Lower lobe of right lung (tissue), 2 donors: ENCODE results near the gene CHST14. TPM values are rescaled to one million over a fixed set of nuclear protein-coding genes. Genes with fewer than 3 reads are reported as not detected.

ENCODE experiments used
- ATAC-seq, 2 donors: fragments of 200-7000 bp; cut with Tn5 transposase; one replicate each; pipeline ENCODE4 v1.9.1; 2020 to 2022; ENCODE audit warnings: mild to moderate bottlenecking in 2 of 2, moderate library complexity in 2 of 2
- DNase-seq: peaks from one replicate; pipeline ENCODE4 v3.0.0-alpha.2; 2020
- H3K27ac ChIP-seq: fragments of 200-600 bp; one replicate; pipeline ENCODE4 v1.8.0; 2022
- H3K27me3 ChIP-seq: fragments of 200-600 bp; one replicate; pipeline ENCODE4 v1.8.0; 2022; ENCODE audit warnings: low read depth
- H3K36me3 ChIP-seq: fragments of 200-600 bp; one replicate; pipeline ENCODE4 v1.8.0; 2022; ENCODE audit warnings: mild to moderate bottlenecking
- H3K4me1 ChIP-seq: fragments of 200-600 bp; one replicate; pipeline ENCODE4 v1.8.0; 2022
- H3K4me3 ChIP-seq: fragments of 200-600 bp; one replicate; pipeline ENCODE4 v1.8.0; 2022; ENCODE audit warnings: mild to moderate bottlenecking
- H3K9me3 ChIP-seq: fragments of 200-600 bp; one replicate; pipeline ENCODE4 v1.8.0; 2022
- intact Hi-C: fragments of 100-400 bp; cut with DNase I; formaldehyde crosslinking; loops from one replicate; pipeline ENCODE4 v1.11.0; 2022
- total RNA-seq: library from RNA; stranded (reverse); fragmentation: NEBNext Ultra II Directional; extraction: Animal tissue kit (Norgen Biotek cat#: 25700); gene quantifications from one replicate; pipeline ENCODE4 v1.2.1, GENCODE V29; 2021
- TF ChIP-seq, protein P1 (sequence below): fragments of 200-600 bp; IDR thresholded peaks from one replicate; pipeline ENCODE4 v1.8.0; 2022; ENCODE audit warnings: antibody characterized with exemption, mild to moderate bottlenecking
- donor health status: DM: no; HTN: yes; CAD: no; lungs with severe emphysema.

CHST14 gene
- total RNA-seq, 1 donor from 2014 or later: 15.9 TPM

- DNase-seq (no peak), ATAC-seq (no peak)
- Histone ChIP-seq H3K9me3 (no peaks in the 10 kb centered on the region), H3K27me3 (no peaks in the 10 kb centered on the region), H3K36me3 (peaks cover 1% of the 10 kb centered on the region), H3K4me1 (peaks cover 19% of the 10 kb centered on the region), H3K4me3 (peak overlapping the region; percentile 96), H3K27ac (peak overlapping the region; percentile 94)
- intact Hi-C loops: no loop called here
- TF ChIP-seq, protein P1, sequence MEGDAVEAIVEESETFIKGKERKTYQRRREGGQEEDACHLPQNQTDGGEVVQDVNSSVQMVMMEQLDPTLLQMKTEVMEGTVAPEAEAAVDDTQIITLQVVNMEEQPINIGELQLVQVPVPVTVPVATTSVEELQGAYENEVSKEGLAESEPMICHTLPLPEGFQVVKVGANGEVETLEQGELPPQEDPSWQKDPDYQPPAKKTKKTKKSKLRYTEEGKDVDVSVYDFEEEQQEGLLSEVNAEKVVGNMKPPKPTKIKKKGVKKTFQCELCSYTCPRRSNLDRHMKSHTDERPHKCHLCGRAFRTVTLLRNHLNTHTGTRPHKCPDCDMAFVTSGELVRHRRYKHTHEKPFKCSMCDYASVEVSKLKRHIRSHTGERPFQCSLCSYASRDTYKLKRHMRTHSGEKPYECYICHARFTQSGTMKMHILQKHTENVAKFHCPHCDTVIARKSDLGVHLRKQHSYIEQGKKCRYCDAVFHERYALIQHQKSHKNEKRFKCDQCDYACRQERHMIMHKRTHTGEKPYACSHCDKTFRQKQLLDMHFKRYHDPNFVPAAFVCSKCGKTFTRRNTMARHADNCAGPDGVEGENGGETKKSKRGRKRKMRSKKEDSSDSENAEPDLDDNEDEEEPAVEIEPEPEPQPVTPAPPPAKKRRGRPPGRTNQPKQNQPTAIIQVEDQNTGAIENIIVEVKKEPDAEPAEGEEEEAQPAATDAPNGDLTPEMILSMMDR: no peak
These were observed 1.5 kb downstream of the CHST14 start for GRCh38 chr15:40472171-40472727.

DNA sequence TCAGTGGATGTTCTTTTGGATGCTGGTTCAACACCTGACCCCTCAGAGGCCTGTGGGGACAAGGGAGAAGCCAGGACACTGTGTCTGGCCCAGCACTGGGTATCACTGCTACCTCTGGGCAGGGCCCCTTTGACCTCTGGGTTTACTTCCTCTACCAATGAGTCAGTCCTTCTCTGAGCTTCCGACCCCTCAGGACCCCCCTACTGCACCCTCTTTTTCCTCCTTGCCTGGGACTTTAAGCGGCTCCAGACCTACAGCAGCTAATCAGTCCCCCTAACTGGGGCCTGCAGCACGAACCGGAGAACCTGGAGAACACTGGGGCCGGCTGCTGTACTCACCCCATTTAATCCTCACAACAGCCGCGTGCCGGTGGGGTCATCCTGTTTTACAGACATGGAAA lies 3.8 kb downstream of the CHST14 start:
- no peaks in the 10 kb centered on the region for H3K36me3 ChIP-seq
- H3K27me3 ChIP-seq: no peaks in the 10 kb centered on the region
- H3K27ac ChIP-seq: no peak overlapping the region
- intact Hi-C loops: no loop called here
- ATAC-seq: no peak
- peaks cover 15% of the 10 kb centered on the region for H3K4me1 ChIP-seq
- H3K4me3 ChIP-seq: no peak overlapping the region
- no peak for DNase-seq
- TF ChIP-seq, protein P1: no peak
- no peaks in the 10 kb centered on the region for H3K9me3 ChIP-seq

DNA sequence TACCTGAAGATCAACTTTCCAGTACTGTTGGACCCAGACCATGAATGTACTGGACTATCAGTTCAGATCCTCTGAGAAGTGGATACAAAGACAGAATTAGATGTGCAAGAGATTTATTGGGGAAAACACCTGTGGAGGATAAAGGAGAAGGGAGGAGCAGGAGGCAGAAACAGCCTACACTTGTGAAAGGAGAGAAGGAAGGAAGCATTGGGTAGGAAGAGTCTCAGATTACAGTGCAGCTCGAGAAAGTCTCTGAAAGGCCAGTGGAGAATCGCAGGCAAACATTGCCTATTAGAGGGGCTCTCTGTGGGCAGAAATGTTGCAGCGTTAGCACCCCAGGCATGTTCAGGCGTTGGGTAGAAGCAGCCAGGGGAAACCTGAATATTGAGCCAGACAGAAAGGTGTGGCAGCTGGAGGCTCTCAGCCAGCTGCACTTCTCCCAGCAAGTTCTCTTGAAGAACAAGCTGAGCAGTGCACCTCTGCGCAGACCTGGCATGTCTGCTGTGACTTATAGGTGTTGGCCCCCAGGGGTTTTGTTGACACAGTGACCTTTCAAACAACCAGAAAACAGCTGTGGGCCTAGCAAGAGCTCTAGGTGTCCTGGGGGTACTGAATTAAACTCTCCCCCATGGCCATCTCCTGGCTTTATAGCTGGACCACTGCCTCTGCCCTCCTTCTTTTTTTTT lies 7.0 kb downstream of the CHST14 start:
- ATAC-seq: peak; percentile 36 to 64
- Histone ChIP-seq H3K4me3 (no peak overlapping the region), H3K36me3 (no peaks in the 10 kb centered on the region), H3K4me1 (no peaks in the 10 kb centered on the region), H3K27me3 (no peaks in the 10 kb centered on the region), H3K9me3 (no peaks in the 10 kb centered on the region), H3K27ac (no peak overlapping the region)
- intact Hi-C loops: no loop called here
- no peak for DNase-seq
- TF ChIP-seq, protein P1: no peak

- DNase-seq (no peak), ATAC-seq (no peak)
- Histone ChIP-seq H3K36me3 (no peaks in the 10 kb centered on the region), H3K4me1 (no peaks in the 10 kb centered on the region), H3K27ac (no peak overlapping the region), H3K9me3 (no peaks in the 10 kb centered on the region), H3K4me3 (no peak overlapping the region), H3K27me3 (no peaks in the 10 kb centered on the region)
- TF ChIP-seq, protein P1: no peak
- intact Hi-C loops: no loop called here
These were observed 8.2 kb downstream of the CHST14 start for GRCh38 chr15:40479024-40479423.

DNA sequence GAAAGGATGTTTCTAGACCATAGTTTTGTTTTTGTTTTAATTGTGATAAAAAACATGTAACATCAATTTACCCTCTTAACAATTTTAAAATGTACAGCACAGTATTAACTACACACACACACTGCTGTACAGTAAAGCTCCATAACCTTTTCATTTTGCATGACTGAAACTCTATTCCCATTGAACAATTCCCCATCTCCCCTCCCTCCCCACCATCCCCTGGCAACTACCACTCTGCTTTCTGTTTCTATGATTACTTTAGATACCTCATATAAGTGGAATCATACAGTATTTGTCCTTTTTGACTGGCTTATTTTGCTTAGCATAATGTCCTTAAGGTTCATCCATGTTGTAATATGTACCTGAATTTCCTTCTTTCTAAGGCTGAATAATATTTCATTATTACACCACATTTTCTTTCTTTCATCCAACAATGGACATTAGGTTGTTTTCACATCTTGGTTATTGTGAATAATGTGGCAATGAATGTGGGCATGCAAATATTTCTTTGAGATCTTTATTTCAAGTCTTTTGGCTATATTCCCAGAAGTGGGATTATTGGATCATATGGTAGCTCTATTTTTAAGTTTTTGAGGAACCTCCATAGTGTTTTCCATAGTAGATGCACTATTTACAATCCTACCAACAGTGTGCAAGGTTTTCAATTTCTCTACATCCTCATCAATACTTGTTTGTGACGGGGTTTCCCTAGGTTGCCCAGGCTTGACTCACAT lies 10.7 kb downstream of the CHST14 start:
- Histone ChIP-seq H3K27ac (no peak overlapping the region), H3K27me3 (no peaks in the 10 kb centered on the region), H3K4me1 (no peaks in the 10 kb centered on the region), H3K36me3 (no peaks in the 10 kb centered on the region), H3K9me3 (no peaks in the 10 kb centered on the region), H3K4me3 (no peak overlapping the region)
- ATAC-seq (no peak), DNase-seq (no peak)
- intact Hi-C loops: no loop called here
- TF ChIP-seq, protein P1: no peak
